Measurements from ENCODE around the gene RD3L.

DNA sequence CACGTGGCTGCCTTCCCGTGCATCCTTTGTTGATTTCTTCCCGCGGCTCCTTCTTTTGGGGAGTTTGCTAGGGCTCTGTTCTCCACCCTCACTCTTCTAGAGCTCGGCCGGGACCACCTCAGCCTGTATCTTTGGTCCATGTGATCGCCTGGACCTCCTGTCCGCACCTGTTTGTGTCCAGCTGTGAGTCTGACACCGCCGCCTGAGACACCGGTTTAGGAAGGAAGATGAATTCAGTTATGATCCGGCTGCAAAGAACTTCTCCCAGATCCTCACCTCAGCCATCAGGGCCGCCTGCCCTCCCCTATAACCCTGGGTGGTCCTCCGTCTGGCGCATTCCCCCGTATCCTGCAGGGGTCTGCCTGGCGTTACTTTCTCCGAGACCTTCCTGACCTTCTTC lies 14.8 kb downstream of the RD3L start:
- TF ChIP-seq, protein P1, sequence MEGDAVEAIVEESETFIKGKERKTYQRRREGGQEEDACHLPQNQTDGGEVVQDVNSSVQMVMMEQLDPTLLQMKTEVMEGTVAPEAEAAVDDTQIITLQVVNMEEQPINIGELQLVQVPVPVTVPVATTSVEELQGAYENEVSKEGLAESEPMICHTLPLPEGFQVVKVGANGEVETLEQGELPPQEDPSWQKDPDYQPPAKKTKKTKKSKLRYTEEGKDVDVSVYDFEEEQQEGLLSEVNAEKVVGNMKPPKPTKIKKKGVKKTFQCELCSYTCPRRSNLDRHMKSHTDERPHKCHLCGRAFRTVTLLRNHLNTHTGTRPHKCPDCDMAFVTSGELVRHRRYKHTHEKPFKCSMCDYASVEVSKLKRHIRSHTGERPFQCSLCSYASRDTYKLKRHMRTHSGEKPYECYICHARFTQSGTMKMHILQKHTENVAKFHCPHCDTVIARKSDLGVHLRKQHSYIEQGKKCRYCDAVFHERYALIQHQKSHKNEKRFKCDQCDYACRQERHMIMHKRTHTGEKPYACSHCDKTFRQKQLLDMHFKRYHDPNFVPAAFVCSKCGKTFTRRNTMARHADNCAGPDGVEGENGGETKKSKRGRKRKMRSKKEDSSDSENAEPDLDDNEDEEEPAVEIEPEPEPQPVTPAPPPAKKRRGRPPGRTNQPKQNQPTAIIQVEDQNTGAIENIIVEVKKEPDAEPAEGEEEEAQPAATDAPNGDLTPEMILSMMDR (IDR thresholded peaks at IDR 0.05): no peak
- no peak for TF ChIP-seq POLR2A (IDR thresholded peaks at IDR 0.05)

Data from vagina (tissue), 2 donors.